Measurements from ENCODE around the gene PRKAR2A. TPM values are rescaled to one million over a fixed set of nuclear protein-coding genes. Genes with fewer than 3 reads are reported as not detected.

The PRKAR2A gene
- total RNA-seq, 4 donors from 2014 or later, result 25.4 to 53.2 (median 29.3) TPM

DNA sequence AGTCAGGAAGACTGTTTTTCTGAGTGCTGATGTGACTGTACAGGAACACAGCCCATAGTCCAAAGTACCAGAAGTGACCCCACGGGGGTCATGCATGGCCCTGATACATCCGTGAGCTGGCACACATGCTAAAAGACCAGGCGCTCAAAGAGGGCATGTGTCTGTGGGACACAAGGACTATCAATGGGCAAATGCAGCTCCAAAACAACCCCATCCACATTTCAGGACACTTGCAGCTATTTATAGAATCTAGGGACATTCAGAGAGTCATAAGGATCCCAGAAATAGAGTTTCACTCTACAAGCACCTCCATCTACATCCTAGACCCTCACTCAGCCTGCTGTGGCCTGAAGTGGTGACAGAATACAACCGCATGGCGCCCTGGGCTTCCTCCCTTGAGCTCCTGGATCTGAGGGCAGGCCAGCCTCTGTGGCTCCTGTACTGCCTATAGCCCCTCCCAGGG lies 34.0 kb upstream of the PRKAR2A start:
- DNase-seq (ENCODE audit: low spot score in 2 of 2), result no peak
- no peak overlapping the region for H3K4me3 ChIP-seq (ENCODE audit: low read depth, poor library complexity, severe bottlenecking)
- intact Hi-C loops (cut with DNase I; ENCODE audit: low total_unique reads), result no loop called here
- 96% methylated on average over 5 of the region's 5 CpGs for WGBS, 2 donors
- TF ChIP-seq POLR2A (IDR thresholded peaks at IDR 0.05) (no peak), CTCF (IDR thresholded peaks at IDR 0.05) (no peak)

DNA sequence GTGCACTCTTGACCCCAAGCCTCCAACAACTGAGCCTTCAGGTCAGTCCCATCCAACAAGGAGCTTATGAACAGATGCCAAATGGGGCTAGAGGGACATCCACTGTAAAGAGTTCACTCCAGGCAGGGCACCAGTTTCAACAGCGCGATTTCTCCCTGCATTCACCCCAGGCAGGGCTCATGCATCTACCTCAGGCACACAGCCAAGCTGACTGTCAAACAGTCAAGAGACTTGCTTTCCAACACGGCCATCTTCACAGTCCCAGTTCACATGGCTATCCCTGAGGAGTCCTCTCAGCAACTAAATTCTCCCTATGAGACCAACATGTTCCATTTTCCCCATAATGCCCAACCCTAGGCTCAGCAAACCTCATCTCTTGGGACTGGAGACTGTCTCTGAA lies 33.3 kb upstream of the PRKAR2A start:
- TF ChIP-seq CTCF (IDR thresholded peaks at IDR 0.05) (no peak), POLR2A (IDR thresholded peaks at IDR 0.05) (no peak)
- 78 to 85% methylated on average over 3 of the region's 3 CpGs for WGBS, 2 donors
- intact Hi-C loops (cut with DNase I; ENCODE audit: low total_unique reads), result no loop called here
- no peak for DNase-seq (ENCODE audit: low spot score in 2 of 2)
- H3K4me3 ChIP-seq (ENCODE audit: low read depth, poor library complexity, severe bottlenecking), result no peak overlapping the region

DNA sequence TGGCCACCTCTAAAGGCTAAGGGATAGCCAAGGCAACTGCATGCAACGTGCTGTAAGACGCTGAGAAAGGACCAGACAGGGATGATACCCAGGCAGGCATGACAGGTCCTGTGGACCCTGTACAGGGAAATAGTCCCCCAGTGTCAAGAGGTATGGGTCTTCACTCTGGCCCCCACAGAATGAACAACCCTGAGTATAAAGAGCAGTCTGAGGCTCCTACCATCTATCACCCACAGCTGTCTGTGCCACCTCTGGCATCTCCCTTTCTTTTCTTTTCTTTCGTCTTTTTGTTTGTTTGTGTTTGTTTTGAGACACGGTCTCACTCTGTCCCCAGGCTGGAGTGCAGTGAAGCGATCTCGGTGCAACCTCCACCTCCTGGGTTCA lies 32.3 kb upstream of the PRKAR2A start:
- 91 to 94% methylated on average over 6 of the region's 6 CpGs for WGBS, 2 donors
- no peak for DNase-seq (ENCODE audit: low spot score in 2 of 2)
- TF ChIP-seq POLR2A (IDR thresholded peaks at IDR 0.05), result no peak
- no peak for TF ChIP-seq CTCF (IDR thresholded peaks at IDR 0.05)
- intact Hi-C loops (cut with DNase I; ENCODE audit: low total_unique reads), result no loop called here
- no peak overlapping the region for H3K4me3 ChIP-seq (ENCODE audit: low read depth, poor library complexity, severe bottlenecking)

GRCh38 chr3:48879307-48879993 lies 31.8 kb upstream of the PRKAR2A start:
- DNase-seq (ENCODE audit: low spot score in 2 of 2), result no peak
- TF ChIP-seq CTCF (IDR thresholded peaks at IDR 0.05) (no peak), POLR2A (IDR thresholded peaks at IDR 0.05) (no peak)
- 88% methylated on average over 6 of the region's 6 CpGs for WGBS, 2 donors
- intact Hi-C loops (cut with DNase I; ENCODE audit: low total_unique reads), result no loop called here
- H3K4me3 ChIP-seq (ENCODE audit: low read depth, poor library complexity, severe bottlenecking), result no peak overlapping the region

DNA sequence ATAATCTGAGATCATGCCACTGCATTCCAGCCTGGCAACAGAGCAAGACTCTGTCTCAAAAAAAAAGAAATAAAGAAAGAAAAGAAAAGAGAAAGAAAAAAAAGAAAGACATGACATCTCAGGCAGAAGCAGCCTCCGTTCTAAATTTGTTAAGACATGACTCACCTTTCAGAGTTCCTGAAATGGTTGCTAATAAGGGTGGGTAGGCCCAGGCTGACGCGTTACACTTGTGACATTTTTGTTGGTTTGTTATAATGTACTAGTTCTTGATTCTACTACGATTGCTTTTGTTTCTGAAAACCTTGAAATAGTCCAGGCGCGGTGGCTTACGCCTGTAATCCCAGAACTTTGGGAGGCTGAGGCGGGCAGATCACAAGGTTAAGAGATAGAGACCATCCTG lies 30.0 kb upstream of the PRKAR2A start:
- DNase-seq (ENCODE audit: low spot score in 2 of 2), result no peak
- H3K4me3 ChIP-seq (ENCODE audit: low read depth, poor library complexity, severe bottlenecking), result no peak overlapping the region
- TF ChIP-seq CTCF (IDR thresholded peaks at IDR 0.05) (no peak), POLR2A (IDR thresholded peaks at IDR 0.05) (no peak)
- WGBS, 2 donors, result 89 to 91% methylated on average over 8 of the region's 8 CpGs
- intact Hi-C loops (cut with DNase I; ENCODE audit: low total_unique reads), result no loop called here

- 96 to 97% methylated on average over 3 of the region's 3 CpGs for WGBS, 2 donors
- no peak overlapping the region for H3K4me3 ChIP-seq (ENCODE audit: low read depth, poor library complexity, severe bottlenecking)
- no peak for TF ChIP-seq POLR2A (IDR thresholded peaks at IDR 0.05)
- TF ChIP-seq CTCF (IDR thresholded peaks at IDR 0.05), result no peak
- intact Hi-C loops (cut with DNase I; ENCODE audit: low total_unique reads), result no loop called here
- no peak for DNase-seq (ENCODE audit: low spot score in 2 of 2)
Measured at GRCh38 chr3:48863122-48863521, 15.4 kb upstream of the PRKAR2A start.
